HUES64 (cell line): ENCODE results near the gene EPHB1.

Experiments used
- H3K27ac ChIP-seq: 2 replicates; pipeline ENCODE4 v1.7.0; 2013; ENCODE audit warnings: low read depth, low read length, inconsistent platforms
- H3K27me3 ChIP-seq: 2 replicates; pipeline ENCODE4 v1.6.1; 2013; ENCODE audit warnings: mild to moderate bottlenecking, low read length; ENCODE audit not compliant: insufficient read depth
- H3K36me3 ChIP-seq: 2 replicates; pipeline ENCODE4 v1.6.1; 2013; ENCODE audit warnings: mild to moderate bottlenecking, low read length; ENCODE audit not compliant: insufficient read depth
- H3K4me1 ChIP-seq: 2 replicates; pipeline ENCODE4 v1.6.1; 2013; ENCODE audit warnings: mild to moderate bottlenecking, low read length, moderate library complexity; ENCODE audit not compliant: insufficient read depth
- H3K4me3 ChIP-seq: 2 replicates; pipeline ENCODE4 v1.5.1; 2013; ENCODE audit warnings: mild to moderate bottlenecking, low read length, moderate library complexity
- H3K9ac ChIP-seq: 2 replicates; pipeline ENCODE4 v1.6.1; 2013; ENCODE audit warnings: mild to moderate bottlenecking, low read depth, low read length
- H3K9me3 ChIP-seq: 2 replicates; pipeline ENCODE4 v1.6.1; 2013; ENCODE audit warnings: low read depth, low read length; ENCODE audit not compliant: insufficient read depth
- WGBS: fragments of 150-250, 120-280 bp; methylation state at CpG from one replicate; pipeline ENCODE4 v1.1.7; 2013; ENCODE audit warnings: missing lambda C conversion rate; 5-methylcytosine and 5-hydroxymethylcytosine counted together

EPHB1 gene

GRCh38 chr3:135166266-135166825, 371.3 kb downstream of the EPHB1 start:
- Histone ChIP-seq H3K27ac (no peak overlapping the region), H3K4me1 (peaks cover 17% of the 10 kb centered on the region), H3K36me3 (no peaks in the 10 kb centered on the region), H3K9me3 (no peaks in the 10 kb centered on the region), H3K9ac (no peak overlapping the region), H3K27me3 (no peaks in the 10 kb centered on the region), H3K4me3 (no peak overlapping the region)
- 89% methylated on average over 4 of the region's 4 CpGs for WGBS

GRCh38 chr3:135168822-135169221, 373.8 kb downstream of the EPHB1 start:
- no peaks in the 10 kb centered on the region for H3K9me3 ChIP-seq
- no peak overlapping the region for H3K27ac ChIP-seq
- peaks cover 22% of the 10 kb centered on the region for H3K4me1 ChIP-seq
- H3K36me3 ChIP-seq = no peaks in the 10 kb centered on the region
- WGBS = 97% methylated on average over 4 of the region's 4 CpGs
- H3K4me3 ChIP-seq = no peak overlapping the region
- no peak overlapping the region for H3K9ac ChIP-seq
- no peaks in the 10 kb centered on the region for H3K27me3 ChIP-seq

GRCh38 chr3:135169651-135170050, 374.6 kb downstream of the EPHB1 start:
- Histone ChIP-seq H3K9ac (no peak overlapping the region), H3K4me1 (peaks cover 22% of the 10 kb centered on the region), H3K27ac (no peak overlapping the region), H3K4me3 (no peak overlapping the region), H3K36me3 (no peaks in the 10 kb centered on the region), H3K9me3 (no peaks in the 10 kb centered on the region), H3K27me3 (no peaks in the 10 kb centered on the region)
- WGBS = 91% methylated on average over 2 of the region's 2 CpGs

DNA sequence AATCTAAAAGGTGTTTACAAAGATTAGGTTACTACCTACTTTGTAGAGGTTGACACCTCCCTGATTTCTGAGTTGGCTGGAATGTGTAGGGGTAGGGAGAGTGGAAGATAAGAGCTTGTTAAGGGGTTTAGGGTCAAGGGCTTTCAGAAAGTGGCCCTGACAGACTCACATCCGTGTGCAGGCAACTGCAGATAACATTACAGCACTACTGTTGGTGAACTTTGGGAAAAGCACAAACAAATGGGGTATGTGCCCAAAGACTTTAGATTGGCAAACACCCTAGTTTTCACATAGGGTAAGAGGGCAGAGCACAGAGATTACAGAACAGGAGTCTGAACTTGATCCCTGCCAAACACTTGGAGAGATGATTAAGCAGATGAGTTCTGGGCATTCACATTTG, 375.7 kb downstream of the EPHB1 start:
- H3K27ac ChIP-seq = no peak overlapping the region
- H3K9me3 ChIP-seq = no peaks in the 10 kb centered on the region
- H3K9ac ChIP-seq = no peak overlapping the region
- no peak overlapping the region for H3K4me3 ChIP-seq
- H3K36me3 ChIP-seq = no peaks in the 10 kb centered on the region
- H3K27me3 ChIP-seq = no peaks in the 10 kb centered on the region
- peaks cover 22% of the 10 kb centered on the region for H3K4me1 ChIP-seq
- 90% methylated on average over 1 of the region's 1 CpG for WGBS

GRCh38 chr3:135172191-135172869, 377.3 kb downstream of the EPHB1 start:
- Histone ChIP-seq H3K27me3 (no peaks in the 10 kb centered on the region), H3K27ac (no peak overlapping the region), H3K9ac (no peak overlapping the region), H3K9me3 (no peaks in the 10 kb centered on the region), H3K36me3 (no peaks in the 10 kb centered on the region), H3K4me3 (no peak overlapping the region), H3K4me1 (peaks cover 22% of the 10 kb centered on the region)
- 89% methylated on average over 3 of the region's 3 CpGs for WGBS

GRCh38 chr3:135175728-135176277, 380.7 kb downstream of the EPHB1 start:
- no peaks in the 10 kb centered on the region for H3K9me3 ChIP-seq
- H3K4me1 ChIP-seq = peaks cover 11% of the 10 kb centered on the region
- no peak overlapping the region for H3K9ac ChIP-seq
- no peak overlapping the region for H3K27ac ChIP-seq
- 93% methylated on average over 5 of the region's 5 CpGs for WGBS
- no peaks in the 10 kb centered on the region for H3K27me3 ChIP-seq
- H3K36me3 ChIP-seq = no peaks in the 10 kb centered on the region
- no peak overlapping the region for H3K4me3 ChIP-seq

GRCh38 chr3:135176881-135177280, 381.8 kb downstream of the EPHB1 start:
- Histone ChIP-seq H3K9me3 (no peaks in the 10 kb centered on the region), H3K27me3 (no peaks in the 10 kb centered on the region), H3K9ac (no peak overlapping the region), H3K27ac (no peak overlapping the region), H3K4me3 (no peak overlapping the region), H3K36me3 (no peaks in the 10 kb centered on the region), H3K4me1 (peaks cover under 1% of the 10 kb centered on the region; the same call in 1 of the 2 replicates)
- 93% methylated on average over 9 of the region's 9 CpGs for WGBS

DNA sequence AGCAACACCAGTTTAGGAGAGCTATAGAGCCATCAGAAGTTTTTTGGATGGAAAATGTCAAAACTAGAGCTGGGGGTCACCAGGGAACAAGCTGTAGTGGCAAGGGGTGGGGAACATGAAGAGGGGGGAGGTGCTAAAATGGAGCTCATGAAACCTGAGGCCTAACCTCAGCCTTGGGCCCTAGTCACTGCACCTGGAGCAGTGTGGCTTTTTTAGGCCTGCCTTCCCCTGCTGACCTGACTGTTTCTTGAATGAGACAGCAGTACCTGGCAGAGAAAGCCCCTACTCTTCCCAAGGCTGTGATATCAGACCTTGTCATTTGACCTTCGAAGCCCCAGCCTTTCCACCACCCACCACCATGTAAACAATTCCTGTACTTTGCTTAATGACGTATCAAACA, 383.5 kb downstream of the EPHB1 start:
- no peak overlapping the region for H3K4me3 ChIP-seq
- H3K4me1 ChIP-seq = no peaks in the 10 kb centered on the region
- no peaks in the 10 kb centered on the region for H3K9me3 ChIP-seq
- no peaks in the 10 kb centered on the region for H3K27me3 ChIP-seq
- WGBS = 89% methylated on average over 1 of the region's 2 CpGs
- H3K36me3 ChIP-seq = no peaks in the 10 kb centered on the region
- no peak overlapping the region for H3K27ac ChIP-seq
- H3K9ac ChIP-seq = no peak overlapping the region

DNA sequence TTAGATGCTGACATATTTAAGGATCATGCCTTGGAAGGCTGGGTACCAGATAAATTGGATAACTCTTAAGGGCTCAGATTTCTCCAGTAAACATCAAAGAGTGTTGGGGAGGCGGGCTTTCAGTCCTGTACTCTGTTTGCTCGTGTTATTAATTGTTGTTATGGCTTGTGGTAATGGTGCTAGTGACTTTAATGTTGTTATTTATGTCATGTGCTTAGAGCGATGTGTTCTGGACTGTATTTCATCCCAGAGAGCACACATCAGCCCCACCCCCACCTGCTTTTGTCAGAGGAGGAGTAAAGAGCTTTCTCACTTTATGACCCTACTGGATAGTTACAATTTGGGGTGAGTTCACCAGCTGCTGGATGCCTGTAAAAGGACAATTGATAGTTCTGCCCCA, 386.3 kb downstream of the EPHB1 start:
- WGBS = 88% methylated on average over 2 of the region's 3 CpGs
- Histone ChIP-seq H3K36me3 (no peaks in the 10 kb centered on the region), H3K27ac (no peak overlapping the region), H3K27me3 (no peaks in the 10 kb centered on the region), H3K4me1 (no peaks in the 10 kb centered on the region), H3K9ac (no peak overlapping the region), H3K9me3 (no peaks in the 10 kb centered on the region), H3K4me3 (no peak overlapping the region)

- no peak overlapping the region for H3K4me3 ChIP-seq
- H3K9me3 ChIP-seq = no peaks in the 10 kb centered on the region
- H3K27me3 ChIP-seq = no peaks in the 10 kb centered on the region
- H3K4me1 ChIP-seq = no peaks in the 10 kb centered on the region
- 91% methylated on average over 2 of the region's 3 CpGs for WGBS
- no peak overlapping the region for H3K27ac ChIP-seq
- no peak overlapping the region for H3K9ac ChIP-seq
- H3K36me3 ChIP-seq = no peaks in the 10 kb centered on the region
Measured at GRCh38 chr3:135182364-135182998, 387.4 kb downstream of the EPHB1 start.

GRCh38 chr3:135190658-135191057, 395.6 kb downstream of the EPHB1 start:
- Histone ChIP-seq H3K9me3 (no peaks in the 10 kb centered on the region), H3K27me3 (no peaks in the 10 kb centered on the region), H3K4me3 (no peak overlapping the region), H3K36me3 (no peaks in the 10 kb centered on the region), H3K27ac (no peak overlapping the region), H3K4me1 (peaks cover 14% of the 10 kb centered on the region), H3K9ac (no peak overlapping the region)
- 42% methylated on average over 2 of the region's 2 CpGs for WGBS
